HG02884 (cell line): ENCODE data around the gene ASPDH.

ENCODE experiments used
- ATAC-seq: cut with Tn5 transposase; IDR thresholded peaks from one replicate; pipeline ENCODE4 v1.9.1; 2021; ENCODE audit warnings: mild to moderate bottlenecking, moderate library complexity; ENCODE audit not compliant: unreplicated experiment

Gene ASPDH

DNA sequence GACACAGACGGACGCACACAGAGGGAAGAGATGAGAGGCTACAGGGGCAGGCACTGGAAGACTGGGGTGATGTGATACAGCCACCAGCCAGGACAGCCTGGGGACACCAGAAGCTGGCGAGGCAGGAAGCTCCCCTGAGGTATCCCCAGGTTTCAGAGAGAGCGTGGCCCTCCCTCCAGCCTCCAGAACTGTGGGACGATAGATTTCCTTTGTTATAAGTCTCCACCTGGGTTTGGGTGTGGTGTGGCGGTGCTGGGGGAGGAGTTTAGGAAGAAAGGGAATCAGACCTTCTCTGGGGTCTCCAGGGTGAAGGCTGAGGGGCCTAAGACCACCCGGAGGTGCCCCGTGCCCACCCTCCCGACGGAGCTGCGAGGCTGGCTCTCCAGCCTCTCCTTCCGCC lies 2.7 kb upstream of the ASPDH start:
- no peak for ATAC-seq

DNA sequence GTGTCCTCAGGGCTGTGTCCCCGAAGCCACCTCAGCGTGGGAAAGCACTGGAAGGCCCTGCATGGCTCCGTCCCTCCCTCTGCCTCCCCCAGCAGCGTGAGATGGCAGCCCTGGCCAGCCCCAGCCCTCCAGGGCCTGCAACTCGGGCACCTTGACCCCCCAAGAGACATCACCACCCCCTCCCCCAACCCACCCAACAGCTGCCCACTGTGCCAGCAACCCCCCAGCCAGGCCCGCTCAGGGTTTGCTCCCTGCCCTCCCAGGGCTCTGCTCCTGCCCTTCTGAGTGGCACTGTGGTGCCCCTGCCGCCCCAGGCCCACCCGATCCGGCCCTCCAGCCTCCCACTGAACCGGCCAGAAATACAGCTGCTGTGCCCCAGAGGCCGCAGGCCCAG lies 1.5 kb upstream of the ASPDH start:
- ATAC-seq, result no peak

DNA sequence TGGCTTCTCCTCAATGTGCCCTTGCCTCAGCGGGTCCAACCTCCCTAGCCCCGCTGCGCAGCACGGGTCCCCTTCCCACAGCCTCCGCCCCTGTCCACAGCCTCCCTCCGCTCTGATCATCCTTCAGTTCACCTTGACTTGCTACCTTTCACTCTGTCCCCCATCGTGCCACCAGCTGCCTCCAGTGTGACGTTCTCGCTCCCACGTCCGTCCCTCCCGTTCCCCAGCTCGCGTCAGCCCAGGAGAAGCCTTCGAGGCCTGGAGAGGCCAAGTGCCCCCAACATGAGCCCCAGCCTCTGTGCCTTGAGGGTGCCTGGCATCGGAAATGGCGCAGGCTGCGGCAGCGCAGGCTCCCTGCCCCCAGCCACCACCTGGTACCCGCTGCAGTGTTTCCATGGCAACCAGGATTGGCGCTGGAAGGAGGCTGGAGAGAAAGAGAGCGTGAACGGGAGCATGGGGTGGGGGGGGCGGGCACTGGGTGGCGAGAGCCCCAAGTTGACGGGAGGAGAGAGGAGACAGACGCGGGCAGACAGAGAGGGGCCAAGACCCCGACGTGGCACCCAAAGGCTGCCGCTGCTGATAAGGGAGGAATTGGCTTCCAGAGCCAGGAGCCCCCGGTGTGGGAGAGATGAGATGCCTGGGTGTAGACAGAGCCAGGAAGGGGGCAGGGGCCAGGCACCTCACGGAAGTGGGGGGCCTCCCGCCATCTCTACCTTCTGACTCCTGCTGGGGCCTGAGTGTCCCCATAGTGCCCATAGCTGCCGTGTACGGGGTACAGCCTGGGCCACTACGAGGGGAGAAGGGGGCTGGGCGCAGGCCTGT lies 844 bp upstream of the ASPDH start:
- ATAC-seq, result no peak

DNA sequence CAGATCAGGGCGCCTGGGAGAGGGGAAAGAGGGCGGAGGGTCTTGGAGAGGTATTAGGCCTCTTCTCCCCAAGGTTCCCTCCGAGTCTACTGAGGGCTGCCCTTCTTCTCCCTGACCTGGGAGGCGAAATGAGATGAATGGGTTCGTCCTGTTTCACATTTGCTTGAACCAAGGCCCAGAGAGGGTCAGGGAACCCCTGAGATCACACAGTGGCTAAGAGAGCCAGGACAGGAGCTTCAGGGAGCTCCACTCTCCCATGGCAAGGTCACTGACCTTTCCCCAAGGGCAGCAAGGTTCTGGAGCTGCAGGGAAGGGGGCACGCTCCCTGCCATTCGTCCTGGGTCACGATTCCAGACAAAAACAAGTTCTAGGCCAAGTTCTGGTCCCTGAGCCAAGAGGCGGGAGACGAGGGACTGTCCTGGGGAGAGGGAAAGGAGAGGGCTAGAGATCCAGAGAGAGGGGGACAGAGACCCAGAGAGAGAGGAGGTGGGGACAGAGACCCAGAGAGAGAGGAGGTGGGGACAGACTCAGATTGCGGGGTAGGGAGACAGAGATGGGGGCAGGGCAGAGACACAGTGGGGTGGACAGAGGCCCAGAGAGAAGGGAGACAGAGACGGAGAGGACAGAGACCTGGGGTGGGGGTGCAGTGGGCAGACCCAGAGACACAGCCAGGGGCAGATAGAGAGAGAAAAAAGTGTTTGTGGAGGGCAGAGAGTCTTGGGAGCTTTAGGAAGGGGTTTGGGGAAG lies 541 bp downstream of the ASPDH start:
- no peak for ATAC-seq

DNA sequence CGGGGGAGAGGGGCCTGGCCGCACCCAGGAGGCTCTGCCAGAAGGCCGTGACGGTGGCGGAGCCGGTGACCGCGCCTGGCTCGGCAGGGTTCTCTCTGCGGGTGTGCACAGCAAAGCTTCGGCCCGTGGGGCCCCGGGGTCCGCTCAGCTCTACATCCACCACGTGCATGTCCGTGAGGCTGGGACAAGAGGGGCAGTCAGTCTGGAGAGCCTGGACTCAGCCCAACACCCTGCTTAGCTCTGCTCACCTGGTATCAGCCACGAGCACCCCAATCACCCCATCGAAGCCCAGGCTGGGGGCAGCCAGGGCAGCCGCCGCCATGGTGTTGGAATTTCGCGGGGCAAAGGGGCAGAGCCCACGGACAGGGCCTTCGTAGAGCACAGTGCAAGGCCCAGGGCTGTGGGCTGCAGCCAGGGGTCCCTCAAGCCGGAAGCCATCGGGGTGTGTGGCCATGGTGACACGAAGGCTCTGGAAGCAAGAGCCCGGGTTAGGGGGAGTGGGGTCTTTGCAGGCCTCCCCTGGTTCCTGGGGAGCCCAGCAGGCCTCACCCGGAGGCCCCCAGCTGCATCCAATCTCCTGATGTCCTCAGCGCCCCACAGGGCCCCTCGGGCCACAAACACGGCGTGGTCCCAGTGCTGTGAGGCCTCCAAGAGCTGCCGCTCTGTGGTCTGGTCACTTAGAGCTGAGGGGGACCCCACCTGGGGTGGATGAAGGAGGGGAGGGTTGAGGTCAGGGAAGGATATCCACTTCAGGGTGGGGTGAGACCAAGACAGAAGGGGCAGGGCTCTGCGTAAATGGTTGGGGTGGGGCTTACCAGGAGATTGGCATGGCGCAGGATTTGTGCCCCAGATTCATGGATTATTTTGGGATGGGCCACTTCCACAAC lies 1.4 kb downstream of the ASPDH start:
- no peak for ATAC-seq

DNA sequence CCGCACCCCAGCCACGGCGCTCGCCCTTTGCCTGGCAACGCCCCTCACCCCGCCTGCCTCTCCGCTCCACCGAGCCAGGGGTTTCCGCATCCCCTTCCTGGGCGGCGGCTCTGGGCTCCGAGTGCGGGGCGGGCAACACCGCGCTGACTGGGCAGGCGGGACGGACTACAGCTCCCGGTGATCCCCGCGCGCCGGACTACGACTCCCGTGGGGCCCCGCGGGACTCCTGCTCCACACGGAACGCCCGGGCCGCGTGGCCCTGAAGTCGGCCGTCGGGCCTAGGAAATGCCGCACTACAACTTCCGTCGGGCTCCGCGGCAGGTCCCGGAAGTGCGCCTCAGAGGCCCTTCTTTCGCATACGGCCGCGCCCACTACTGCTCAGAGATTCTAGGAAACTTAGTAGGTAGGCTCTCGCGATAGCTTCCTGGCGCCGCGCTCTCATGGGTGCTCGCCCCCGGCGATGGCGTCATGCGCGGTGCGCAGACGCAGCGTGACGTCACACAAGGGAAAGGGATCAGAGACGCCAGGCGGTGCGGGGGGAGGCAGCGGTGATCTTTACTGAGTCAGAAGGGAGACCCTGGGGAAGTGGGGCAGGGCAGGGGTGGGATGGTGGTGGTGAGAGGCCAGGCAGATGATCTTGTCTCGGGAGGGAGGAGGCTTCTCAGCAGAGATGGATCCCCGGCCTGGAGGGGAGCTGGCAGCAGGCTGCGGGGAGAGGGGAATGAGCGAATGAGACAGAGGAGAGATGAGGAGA lies 2.5 kb downstream of the ASPDH start, which contains the start of gene JOSD2:
TSS of gene JOSD2 (minus strand) at position 123 of the 754 bp plus-strand sequence. CDS start 760 bp downstream, outside the sequence.
- peak; percentile 80 for ATAC-seq

DNA sequence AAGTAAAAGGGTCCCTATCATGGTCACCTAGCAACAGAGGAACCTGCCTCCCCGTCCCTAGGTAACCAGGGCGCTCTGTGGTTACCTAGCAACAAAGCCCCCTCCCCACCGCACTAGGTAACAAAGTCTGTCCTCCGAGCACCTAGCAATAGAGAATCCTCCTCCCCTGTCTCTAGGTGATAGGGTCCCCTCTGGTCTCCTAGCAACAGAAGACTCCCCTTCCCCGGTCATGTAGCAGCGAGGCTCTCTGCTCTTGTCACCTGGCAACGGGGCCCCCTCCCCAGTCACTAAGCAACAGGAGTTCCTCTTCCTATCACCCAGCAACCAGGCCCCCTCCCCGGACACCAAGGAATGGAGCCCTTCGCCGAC lies 3.0 kb downstream of the ASPDH start:
- no peak for ATAC-seq

DNA sequence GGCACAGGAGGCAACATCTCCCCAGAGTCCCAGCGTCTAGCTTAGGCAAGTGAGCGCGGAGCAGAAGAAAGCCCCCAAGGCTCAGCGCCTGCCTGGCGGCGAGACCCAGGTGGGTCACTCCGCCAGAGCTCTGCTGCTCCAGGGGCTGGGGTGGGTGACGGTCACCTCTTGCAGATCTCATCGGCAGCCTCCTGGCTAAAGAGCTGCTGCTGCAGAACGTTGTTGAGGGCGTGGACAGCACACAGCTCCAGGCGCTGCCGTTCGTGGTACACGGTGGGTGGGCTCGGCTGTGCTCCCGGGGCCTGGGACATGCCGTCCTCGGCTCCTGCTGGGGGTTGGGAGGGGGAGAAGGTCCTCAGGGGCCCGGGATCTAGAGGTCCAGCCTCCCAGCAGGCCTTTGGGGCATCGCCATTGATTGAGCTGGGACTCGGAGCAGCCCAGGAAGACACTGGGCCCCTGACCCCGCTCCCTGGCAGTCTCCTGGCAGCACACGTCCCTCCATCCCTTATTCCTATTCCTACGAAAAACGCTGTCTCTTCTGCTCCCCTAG lies 3.5 kb downstream of the ASPDH start:
- ATAC-seq, result no peak

DNA sequence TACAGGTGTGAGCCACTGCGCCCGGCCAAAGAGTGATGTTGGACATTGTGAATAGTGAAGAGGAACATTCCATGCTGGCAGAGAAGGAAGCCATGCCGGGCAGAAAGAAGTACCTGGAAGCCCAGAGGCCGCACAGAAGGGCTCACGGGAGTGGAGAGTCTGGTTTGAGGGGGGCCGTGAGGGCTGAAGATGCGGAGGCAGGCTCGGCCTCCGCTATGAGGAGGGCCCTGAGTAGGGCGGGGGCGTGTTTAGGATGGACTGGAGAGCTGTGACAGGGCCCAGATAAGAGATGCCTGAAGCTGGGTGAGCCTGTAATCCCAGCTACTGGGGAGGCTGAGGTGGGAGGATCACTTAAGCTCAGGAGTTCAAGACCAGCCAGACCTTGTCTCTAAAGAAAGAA lies 4.3 kb downstream of the ASPDH start:
- no peak for ATAC-seq

DNA sequence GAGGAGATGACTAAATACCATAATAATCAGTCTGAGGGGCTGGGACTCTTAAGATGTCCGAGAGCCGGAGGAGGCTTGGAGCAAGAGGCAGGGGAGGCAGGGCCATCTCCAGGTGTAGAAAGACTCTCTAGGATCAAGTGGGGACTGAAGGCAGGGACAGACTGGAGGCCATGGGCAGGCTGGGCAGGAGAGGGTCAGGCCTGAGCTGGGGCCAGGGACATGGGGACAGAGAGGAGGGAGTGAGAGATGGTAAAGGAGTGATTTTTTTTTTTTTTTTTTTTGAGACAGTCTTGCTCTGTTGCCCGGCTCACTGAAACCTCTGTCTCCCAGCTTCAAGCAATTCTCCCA lies 4.9 kb downstream of the ASPDH start:
- no peak for ATAC-seq

DNA sequence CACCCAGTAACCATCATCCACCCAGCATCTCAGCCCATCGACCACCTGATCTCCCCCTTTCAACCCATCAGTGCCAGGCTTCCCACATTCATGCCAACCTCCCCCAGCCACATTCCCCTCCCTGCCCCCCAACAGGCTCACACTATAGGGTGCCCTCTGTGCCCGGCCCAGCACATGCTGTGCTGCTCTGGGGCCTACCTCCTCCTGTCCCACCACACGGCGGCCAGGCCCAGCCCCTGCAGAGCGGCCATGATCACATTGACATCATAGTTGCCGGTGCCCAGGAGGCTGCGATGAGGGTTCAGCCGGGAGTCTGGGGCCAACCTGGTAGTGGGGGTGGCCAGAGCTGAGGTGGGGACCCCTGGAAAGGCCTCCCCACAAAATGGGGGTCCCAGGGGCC lies 6.3 kb downstream of the ASPDH start:
- no peak for ATAC-seq

DNA sequence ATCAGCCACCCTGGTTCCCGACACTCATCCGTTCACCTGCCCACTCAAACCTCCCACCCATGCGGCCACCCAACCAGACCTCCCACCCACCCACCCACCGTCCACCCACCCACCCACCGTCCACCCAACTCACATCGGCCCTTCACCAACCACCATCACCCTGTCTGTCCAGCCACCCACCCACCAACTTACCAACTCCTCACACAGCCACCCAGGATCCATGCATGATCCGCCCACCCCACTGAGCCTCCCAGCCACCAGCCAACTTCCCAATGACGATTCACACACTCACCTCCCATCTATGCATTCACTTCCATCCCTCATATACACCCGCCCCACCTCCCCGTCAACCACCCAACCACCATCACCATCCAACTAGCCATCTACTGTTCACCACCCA lies 7.0 kb downstream of the ASPDH start:
- no peak for ATAC-seq

DNA sequence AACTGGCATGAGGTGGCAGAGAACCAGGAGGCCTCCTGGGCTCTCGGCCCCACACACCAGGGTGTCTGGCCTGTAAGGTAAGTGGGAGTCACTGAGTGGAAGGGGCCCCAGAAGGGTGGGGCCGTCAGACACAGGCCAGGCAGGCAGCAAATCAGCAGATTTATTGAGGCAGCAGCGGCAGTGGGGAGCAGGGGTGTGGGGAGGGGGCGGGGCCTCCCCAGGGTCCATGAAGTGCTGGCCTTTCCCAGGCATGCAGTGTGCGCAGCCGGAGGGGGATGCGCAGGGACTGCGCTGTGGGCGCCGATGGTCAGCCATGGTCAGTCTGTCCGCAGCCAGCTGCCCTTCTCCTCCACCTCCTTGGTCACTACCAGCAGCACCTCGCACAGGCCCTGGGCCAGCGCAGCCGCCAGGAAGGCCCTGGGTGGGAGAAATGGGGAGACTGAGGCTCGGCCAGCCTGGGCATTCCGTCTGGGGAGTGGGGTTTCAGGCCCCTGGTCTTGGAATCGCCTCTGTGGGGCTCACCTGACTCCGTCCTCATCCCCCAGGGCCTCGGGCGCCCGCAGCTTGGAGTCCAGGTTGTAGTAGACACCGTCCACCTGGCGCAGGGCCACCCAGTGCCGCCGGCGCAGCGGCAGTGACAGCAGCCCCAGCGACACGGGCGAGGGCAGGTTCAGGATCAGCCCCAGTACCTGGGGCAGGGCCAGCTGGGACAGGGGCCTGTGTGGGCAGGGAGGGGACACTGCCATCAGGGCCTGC lies 7.7 kb downstream of the ASPDH start:
- no peak for ATAC-seq

DNA sequence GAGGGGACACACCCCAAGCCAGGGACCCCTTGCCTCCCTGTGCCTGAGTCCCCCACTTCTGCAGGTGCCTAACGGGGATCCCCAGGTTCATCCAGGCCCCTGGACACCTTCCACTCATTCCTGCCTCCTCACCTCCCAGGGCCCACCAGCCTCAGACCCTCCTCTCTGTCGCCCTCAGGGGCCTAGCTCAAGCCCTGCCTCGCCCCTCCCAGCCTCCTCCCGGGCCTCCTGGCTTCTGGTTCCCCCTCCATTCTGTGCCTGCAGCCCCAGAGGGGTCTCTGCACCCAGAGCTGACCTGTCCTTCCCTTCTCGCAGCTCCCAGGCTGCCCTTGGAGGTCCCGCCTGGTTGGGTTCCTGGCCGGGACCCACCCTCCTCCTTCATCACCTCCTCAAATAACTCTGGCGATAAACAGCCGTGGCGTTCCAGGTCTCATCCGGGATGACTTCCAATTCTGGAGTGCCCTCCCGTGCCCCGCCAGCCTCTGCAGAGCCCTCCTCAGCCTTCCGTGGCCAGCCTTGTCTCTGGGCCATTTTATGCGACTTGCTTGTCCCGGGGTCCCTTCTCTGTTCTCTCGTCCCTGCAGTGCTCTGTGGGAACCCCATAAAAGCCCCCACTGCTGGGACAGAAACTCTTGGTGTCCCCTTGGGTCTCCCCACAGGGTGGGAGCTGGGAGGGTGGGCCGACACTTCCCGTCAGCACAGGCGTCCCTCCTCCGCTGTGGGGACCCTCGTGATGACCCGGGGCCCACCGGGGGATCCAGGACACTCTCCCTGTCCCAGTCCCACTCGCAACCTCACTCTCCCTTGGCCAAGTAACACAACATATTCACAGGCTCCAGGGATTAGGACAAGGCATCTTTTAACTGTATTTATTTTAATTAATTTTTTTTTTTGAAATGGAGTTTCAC lies 11.9 kb downstream of the ASPDH start:
- no peak for ATAC-seq

DNA sequence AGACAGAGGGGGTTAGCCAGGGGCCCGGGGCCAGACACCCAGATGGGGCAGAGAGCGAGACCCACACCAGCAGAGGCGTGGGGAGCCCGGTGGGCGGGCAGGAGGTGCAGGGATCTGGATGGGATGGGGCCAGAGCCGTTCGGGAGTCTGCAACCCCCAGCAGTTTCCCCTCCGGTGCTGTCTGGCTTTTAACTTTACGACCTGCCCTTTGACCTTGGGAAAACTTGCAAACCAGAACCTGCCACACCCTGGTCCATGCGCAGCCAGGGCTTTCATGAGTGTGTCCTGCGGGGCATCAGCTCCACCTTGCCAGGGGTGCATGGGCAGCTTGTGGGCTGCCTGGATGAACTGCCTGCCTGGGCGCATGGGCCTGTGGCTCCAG lies 12.5 kb downstream of the ASPDH start:
- ATAC-seq, result no peak

DNA sequence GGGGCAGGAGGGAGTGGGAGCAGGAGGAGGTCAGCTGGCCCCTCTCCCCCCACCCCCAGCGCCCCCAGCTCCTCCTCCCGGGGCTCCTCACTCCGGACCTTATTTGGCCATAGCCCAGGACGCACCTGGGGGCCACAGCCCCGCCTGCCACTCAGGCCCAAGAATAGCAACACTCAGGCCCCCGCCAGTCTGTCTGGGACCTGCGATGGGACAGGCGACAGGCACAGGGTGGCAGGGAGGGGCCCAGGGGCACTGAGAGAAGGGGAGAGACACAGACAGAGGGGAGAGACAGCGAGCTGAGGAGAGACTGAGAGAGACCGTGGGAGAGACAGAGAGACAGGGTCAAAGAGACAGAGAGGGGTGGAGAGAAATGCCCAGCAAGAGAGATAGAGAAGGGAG lies 13.0 kb downstream of the ASPDH start:
- no peak for ATAC-seq

DNA sequence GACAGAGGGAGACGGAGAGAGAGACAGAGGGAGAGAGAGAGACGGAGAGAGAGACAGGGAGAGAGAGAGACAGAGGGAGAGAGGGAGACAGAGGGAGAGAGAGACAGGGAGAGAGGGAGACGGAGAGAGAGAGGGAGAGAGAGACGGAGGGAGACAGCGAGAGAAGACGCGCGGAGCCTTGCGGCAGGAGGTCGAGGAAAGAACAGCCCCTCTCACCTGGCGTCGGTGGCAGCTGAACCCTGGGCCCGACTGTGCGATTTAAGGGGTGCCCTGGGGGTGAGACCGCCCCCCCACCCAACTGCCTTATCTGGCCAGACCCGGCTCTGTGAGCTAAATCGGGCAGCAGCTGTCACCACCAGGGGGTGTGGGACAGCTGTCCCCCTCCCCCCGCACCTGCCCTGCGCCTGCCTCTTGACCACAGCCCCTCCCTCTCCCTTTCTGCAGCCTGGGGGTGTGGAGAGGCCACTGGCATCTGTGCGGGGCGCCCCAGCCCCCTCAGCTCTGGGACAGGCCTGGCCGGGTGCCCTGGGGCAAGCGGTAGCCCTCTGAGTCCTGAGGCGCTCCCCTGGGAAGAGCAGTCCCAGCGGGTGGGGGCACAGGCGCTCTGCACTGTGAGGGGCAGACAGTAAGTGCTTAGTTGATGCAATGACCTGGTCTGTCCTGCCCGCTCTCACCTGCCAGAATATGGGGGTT lies 13.5 kb downstream of the ASPDH start:
- no peak for ATAC-seq
